Trophoblast cell (in vitro differentiated cells and primary cell): Measurements from ENCODE around the gene ATXN1.
A peak's percentile ranks its signal among the peaks of the same experiment; 100 is the strongest.
"Not testable (repeated sequence)": the region's sequence is repeated elsewhere in the genome, so short reads cannot be mapped to it uniquely, and the experiment has no call there.

ENCODE experiments used
- DNase-seq, 2 donors: peaks; one replicate each; pipeline ENCODE4 v3.0.0-alpha.2; 2016
- H2AFZ ChIP-seq: 2 replicates; pipeline ENCODE4 v1.6.1; 2013; ENCODE audit warnings: low read length, moderate library complexity, mild to moderate bottlenecking; ENCODE audit not compliant: insufficient read depth, poor library complexity
- H2AK5ac ChIP-seq: 2 replicates; pipeline ENCODE4 v1.6.1; 2013; ENCODE audit warnings: mild to moderate bottlenecking, low read length
- H2BK120ac ChIP-seq: 2 replicates; pipeline ENCODE4 v1.6.1; 2013; ENCODE audit warnings: low read length, mild to moderate bottlenecking, moderate library complexity; ENCODE audit not compliant: insufficient read depth, poor library complexity
- H2BK12ac ChIP-seq: 2 replicates; pipeline ENCODE4 v1.6.1; 2013; ENCODE audit warnings: mild to moderate bottlenecking, low read length, moderate library complexity
- H2BK5ac ChIP-seq: 2 replicates; pipeline ENCODE4 v1.6.1; 2013; ENCODE audit warnings: low read length, low read depth, moderate library complexity, mild to moderate bottlenecking; ENCODE audit not compliant: poor library complexity
- H3K14ac ChIP-seq: 2 replicates; pipeline ENCODE4 v1.6.1; 2013; ENCODE audit warnings: mild to moderate bottlenecking, low read length
- H3K18ac ChIP-seq: 2 replicates; pipeline ENCODE4 v1.6.1; 2013; ENCODE audit warnings: mild to moderate bottlenecking, low read length
- H3K23ac ChIP-seq: 2 replicates; pipeline ENCODE4 v1.6.1; 2013; ENCODE audit warnings: low read length
- H3K27ac ChIP-seq: 2 replicates; pipeline ENCODE4 v1.5.1; 2013; ENCODE audit warnings: low read depth, mild to moderate bottlenecking, inconsistent platforms, low read length, moderate library complexity
- H3K27me3 ChIP-seq: 2 replicates; pipeline ENCODE4 v1.6.1; 2013; ENCODE audit warnings: inconsistent platforms, mild to moderate bottlenecking, low read length, moderate library complexity; ENCODE audit not compliant: insufficient read depth
- H3K36me3 ChIP-seq, 2 experiments: 1 replicate in 1 of 2; 2 replicates in 1 of 2; pipeline ENCODE4 v1.6.1; 2013; ENCODE audit warnings: low read length in 2 of 2, mild to moderate bottlenecking in 2 of 2, moderate library complexity in 1 of 2; ENCODE audit not compliant: insufficient read depth in 2 of 2, control insufficient read depth in 1 of 2
- H3K4ac ChIP-seq: 2 replicates; pipeline ENCODE4 v1.6.1; 2013; ENCODE audit warnings: low read depth, mild to moderate bottlenecking, low read length, moderate library complexity
- H3K4me1 ChIP-seq, 2 experiments: 1 replicate in 1 of 2; 2 replicates in 1 of 2; pipeline ENCODE4 v1.6.1; 2013; ENCODE audit warnings: low read length in 2 of 2, mild to moderate bottlenecking in 2 of 2, moderate library complexity in 1 of 2; ENCODE audit not compliant: insufficient read depth in 2 of 2, control insufficient read depth in 1 of 2
- H3K4me2 ChIP-seq: 2 replicates; pipeline ENCODE4 v1.6.1; 2013; ENCODE audit warnings: inconsistent platforms, mild to moderate bottlenecking, low read length, moderate library complexity
- H3K4me3 ChIP-seq: 2 replicates; pipeline ENCODE4 v1.5.1; 2013; ENCODE audit warnings: mild to moderate bottlenecking, low read depth, low read length, inconsistent platforms
- H3K79me1 ChIP-seq: one replicate; pipeline ENCODE4 v1.6.1; 2013; ENCODE audit warnings: low read length
- H3K79me2 ChIP-seq: 2 replicates; pipeline ENCODE4 v1.6.1; 2013; ENCODE audit warnings: low read length, mild to moderate bottlenecking; ENCODE audit not compliant: control insufficient read depth, insufficient read depth, poor library complexity
- H3K9ac ChIP-seq: 2 replicates; pipeline ENCODE4 v1.6.1; 2013; ENCODE audit warnings: mild to moderate bottlenecking, low read length
- H3K9me3 ChIP-seq: 2 replicates; pipeline ENCODE4 v1.6.1; 2013; ENCODE audit warnings: low read depth, mild to moderate bottlenecking, control low read depth, inconsistent platforms, low read length; ENCODE audit not compliant: insufficient read depth
- H4K12ac ChIP-seq: 2 replicates; pipeline ENCODE4 v1.6.1; 2013; ENCODE audit warnings: low read depth, mild to moderate bottlenecking, low read length, moderate library complexity
- H4K8ac ChIP-seq: 2 replicates; pipeline ENCODE4 v1.6.1; 2013; ENCODE audit warnings: low read depth, mild to moderate bottlenecking, low read length, moderate library complexity
- H4K91ac ChIP-seq: one replicate; pipeline ENCODE4 v1.6.1; 2013; ENCODE audit warnings: low read depth, mild to moderate bottlenecking, low read length, moderate library complexity
- WGBS: extraction: QIAGEN DNeasy Blood & Tissue Kit; methylation state at CpG from one replicate; pipeline ENCODE4 v1.1.7; 2013; ENCODE audit warnings: missing lambda C conversion rate; ENCODE audit not compliant: insufficient read length, insufficient coverage; ENCODE audit errors: extremely low coverage; 5-methylcytosine and 5-hydroxymethylcytosine counted together

ATXN1 gene

GRCh38 chr6:16265351-16266341, 495.6 kb downstream of the ATXN1 start:
- no peak overlapping the region for H3K23ac ChIP-seq
- H3K4me3 ChIP-seq: no peak overlapping the region
- H2BK5ac ChIP-seq: no peak overlapping the region
- peaks cover 3% of the 10 kb centered on the region in 2 experiments for H3K36me3 ChIP-seq
- no peak overlapping the region for H2BK120ac ChIP-seq
- H3K27me3 ChIP-seq: no peaks in the 10 kb centered on the region
- no peak overlapping the region for H4K12ac ChIP-seq
- no peaks in the 10 kb centered on the region for H3K79me2 ChIP-seq
- peaks cover 0 to 7% of the 10 kb centered on the region in 2 experiments for H3K4me1 ChIP-seq
- no peak overlapping the region for H3K27ac ChIP-seq
- no peak overlapping the region for H3K14ac ChIP-seq
- no peak overlapping the region for H3K9ac ChIP-seq
- no peak overlapping the region for H2AK5ac ChIP-seq
- no peak overlapping the region for H3K4me2 ChIP-seq
- DNase-seq: no peak
- no CpG with 5 or more reads among the region's 31 CpGs for WGBS
- H3K79me1 ChIP-seq: no peaks in the 10 kb centered on the region
- H2AFZ ChIP-seq: no peak overlapping the region
- no peak overlapping the region for H4K8ac ChIP-seq
- no peak overlapping the region for H3K18ac ChIP-seq
- H4K91ac ChIP-seq: no peak overlapping the region
- H3K9me3 ChIP-seq: no peaks in the 10 kb centered on the region
- H2BK12ac ChIP-seq: no peak overlapping the region
- H3K4ac ChIP-seq: no peak overlapping the region

GRCh38 chr6:16264785-16265184, 496.5 kb downstream of the ATXN1 start:
- Histone ChIP-seq H3K36me3 (peaks cover 3% of the 10 kb centered on the region in 2 experiments), H3K9ac (no peak overlapping the region), H2AFZ (no peak overlapping the region), H2BK5ac (no peak overlapping the region), H3K4me1 (peaks cover 0 to 7% of the 10 kb centered on the region in 2 experiments), H3K4me2 (no peak overlapping the region), H3K79me1 (no peaks in the 10 kb centered on the region), H2AK5ac (no peak overlapping the region), H3K23ac (no peak overlapping the region), H3K27me3 (no peaks in the 10 kb centered on the region), H3K14ac (no peak overlapping the region), H4K8ac (no peak overlapping the region), H2BK120ac (no peak overlapping the region), H3K27ac (no peak overlapping the region), H3K79me2 (no peaks in the 10 kb centered on the region), H2BK12ac (no peak overlapping the region), H3K18ac (no peak overlapping the region), H3K4me3 (no peak overlapping the region), H3K9me3 (no peaks in the 10 kb centered on the region), H3K4ac (no peak overlapping the region), H4K91ac (peak overlapping the region; percentile 9), H4K12ac (no peak overlapping the region)
- DNase-seq: peak in 1 of 2 donors; percentile 25
- no CpG with 5 or more reads among the region's 2 CpGs for WGBS

- H3K36me3 ChIP-seq, H3K9me3 ChIP-seq, H3K4me3 ChIP-seq, H2AK5ac ChIP-seq, H2BK12ac ChIP-seq, H3K27me3 ChIP-seq, DNase-seq, H3K79me2 ChIP-seq, H3K23ac ChIP-seq, H3K4me1 ChIP-seq, H2BK120ac ChIP-seq, H4K8ac ChIP-seq, H2BK5ac ChIP-seq, H3K4ac ChIP-seq, H4K91ac ChIP-seq, H3K4me2 ChIP-seq, H3K79me1 ChIP-seq, H3K14ac ChIP-seq, H3K18ac ChIP-seq, H4K12ac ChIP-seq, H3K27ac ChIP-seq, H2AFZ ChIP-seq, H3K9ac ChIP-seq: not testable (repeated sequence)
- no CpG with 5 or more reads among the region's 13 CpGs for WGBS
Measured at GRCh38 chr6:16263464-16264099, 497.7 kb downstream of the ATXN1 start.

GRCh38 chr6:16262773-16263172, 498.5 kb downstream of the ATXN1 start:
- H2BK12ac ChIP-seq, H3K79me1 ChIP-seq, H3K18ac ChIP-seq, H3K4me2 ChIP-seq, H4K8ac ChIP-seq, DNase-seq, H4K91ac ChIP-seq, H3K36me3 ChIP-seq, H3K27ac ChIP-seq, H3K4me1 ChIP-seq, H2BK120ac ChIP-seq, H3K79me2 ChIP-seq, H3K4ac ChIP-seq, H2AFZ ChIP-seq, H3K9ac ChIP-seq, H3K14ac ChIP-seq, H3K23ac ChIP-seq, H2AK5ac ChIP-seq, H4K12ac ChIP-seq, H2BK5ac ChIP-seq, H3K4me3 ChIP-seq, H3K27me3 ChIP-seq, H3K9me3 ChIP-seq: not testable (repeated sequence)
- WGBS: no CpG with 5 or more reads among the region's 12 CpGs
